GM23338 (cell line): Measurements from ENCODE around the gene FGF22. TPM values are rescaled to one million over a fixed set of nuclear protein-coding genes. Genes with fewer than 3 reads are reported as not detected.

Source experiments
- ATAC-seq: fragments of 200-7000 bp; cut with Tn5 transposase; 3 replicates; pipeline ENCODE4 v1.9.1; 2020
- DNase-seq: peaks from one replicate; pipeline ENCODE4 v3.0.0-alpha.2; 2015; ENCODE audit warnings: low spot score
- H2AFZ ChIP-seq: fragments of 200-600 bp; sonication (generic); 2 replicates; pipeline ENCODE4 v1.8.0; 2016; ENCODE audit warnings: antibody characterized with exemption, mild to moderate bottlenecking, moderate library complexity
- H3F3A ChIP-seq: fragments of 200-600 bp; sonication (generic); replicated peaks from 2 replicates; pipeline ENCODE4 v1.8.0; 2017; ENCODE audit warnings: antibody characterized with exemption, mixed run types, low read depth
- H3K27ac ChIP-seq: fragments of 200-600 bp; sonication (generic); 2 replicates; pipeline ENCODE4 v1.6.1; 2016; ENCODE audit warnings: low read depth
- H3K27me3 ChIP-seq: fragments of 200-600 bp; sonication (generic); 2 replicates; pipeline ENCODE4 v1.8.0; 2016; ENCODE audit warnings: mild to moderate bottlenecking, mixed run types, moderate library complexity; ENCODE audit not compliant: insufficient read depth
- H3K36me3 ChIP-seq: fragments of 200-600 bp; sonication (generic); 2 replicates; pipeline ENCODE4 v1.8.0; 2016; ENCODE audit warnings: mild to moderate bottlenecking; ENCODE audit not compliant: insufficient read depth
- H3K4me1 ChIP-seq: fragments of 200-600 bp; sonication (generic); 2 replicates; pipeline ENCODE4 v1.8.0; 2016; ENCODE audit warnings: mild to moderate bottlenecking, moderate library complexity; ENCODE audit not compliant: insufficient read depth
- H3K4me2 ChIP-seq: fragments of 200-600 bp; sonication (generic); 2 replicates; pipeline ENCODE4 v1.7.1; 2017; ENCODE audit warnings: mixed run types
- H3K4me3 ChIP-seq: fragments of 200-600 bp; sonication (generic); 2 replicates; pipeline ENCODE4 v1.6.1; 2016; ENCODE audit warnings: mixed run types
- H3K79me2 ChIP-seq: fragments of 200-600 bp; sonication (generic); replicated peaks from 2 replicates; pipeline ENCODE4 v1.8.0; 2017; ENCODE audit warnings: mild to moderate bottlenecking; ENCODE audit not compliant: insufficient read depth
- H3K9me2 ChIP-seq: fragments of 200-600 bp; sonication (generic); 2 replicates; pipeline ENCODE4 v1.8.0; 2017; ENCODE audit not compliant: insufficient read depth
- H4K20me1 ChIP-seq: fragments of 200-600 bp; sonication (generic); replicated peaks from 2 replicates; pipeline ENCODE4 v1.8.0; 2017; ENCODE audit warnings: mild to moderate bottlenecking; ENCODE audit not compliant: insufficient read depth
- H3K27ac Mint-ChIP-seq: 2 replicates; pipeline ENCODE4 v1.8.0; 2020; ENCODE audit warnings: inconsistent platforms, mild to moderate bottlenecking, moderate library complexity, mixed read lengths
- H3K27me3 Mint-ChIP-seq: 3 replicates; pipeline ENCODE4 v1.8.0; 2022; ENCODE audit warnings: low read depth, mild to moderate bottlenecking, moderate library complexity, mixed read lengths, inconsistent platforms; ENCODE audit not compliant: insufficient read depth, poor library complexity
- H3K36me3 Mint-ChIP-seq: 3 replicates; pipeline ENCODE4 v1.8.0; 2021; ENCODE audit warnings: low read depth, mild to moderate bottlenecking, inconsistent platforms, moderate library complexity, mixed read lengths
- H3K4me1 Mint-ChIP-seq: 3 replicates; pipeline ENCODE4 v1.8.0; 2020; ENCODE audit warnings: mild to moderate bottlenecking, inconsistent platforms, mixed read lengths
- H3K4me3 Mint-ChIP-seq: 3 replicates; pipeline ENCODE4 v1.8.0; 2021; ENCODE audit warnings: moderate library complexity, mild to moderate bottlenecking, inconsistent platforms, mixed read lengths
- H3K9me3 Mint-ChIP-seq: 3 replicates; pipeline ENCODE4 v1.8.0; 2020; ENCODE audit warnings: moderate library complexity, mild to moderate bottlenecking, inconsistent platforms, mixed read lengths
- CTCF ChIP-seq, 2 experiments: fragments of 200-600 bp in 1 of 2; sonication (generic) in 1 of 2; conservative IDR thresholded peaks; 2 replicates each; pipeline versions ENCODE4 v1.5.1 to v1.6.1; 2016 to 2017; ENCODE audit warnings: antibody characterized with exemption in 2 of 2, low read depth in 2 of 2, mild to moderate bottlenecking in 2 of 2, moderate library complexity in 1 of 2
- EZH2 ChIP-seq: fragments of 200-600 bp; sonication (generic); IDR thresholded peaks from one replicate; pipeline ENCODE4 v1.8.0; 2017; ENCODE audit warnings: antibody characterized with exemption, mild to moderate bottlenecking, low read depth; ENCODE audit not compliant: unreplicated experiment
- EZH2phosphoT487 ChIP-seq: fragments of 200-600 bp; sonication (generic); IDR thresholded peaks from one replicate; pipeline ENCODE4 v1.8.1; 2018; ENCODE audit warnings: antibody characterized with exemption; ENCODE audit not compliant: unreplicated experiment
- JUNB ChIP-seq: IDR thresholded peaks from one replicate; pipeline ENCODE4 v1.6.1; 2016; ENCODE audit warnings: antibody characterized with exemption; ENCODE audit not compliant: unreplicated experiment
- NANOG ChIP-seq: IDR thresholded peaks from 2 replicates; pipeline ENCODE4 v1.6.1; 2016; ENCODE audit warnings: antibody characterized with exemption, borderline replicate concordance
- POLR2AphosphoS5 ChIP-seq: IDR thresholded peaks from 2 replicates; pipeline ENCODE4 v1.6.1; 2016; ENCODE audit warnings: antibody characterized with exemption, low read depth
- ZNF114 ChIP-seq: fragments of 250-450 bp; sonication (Bioruptor Pico); IDR thresholded peaks from 2 replicates; pipeline ENCODE4 v1.5.0; 2020; ENCODE audit warnings: mild to moderate bottlenecking, moderate library complexity
- polyA plus RNA-seq: library from polyadenylated mRNA; unstranded; fragments of >200 nt; fragmentation: Nextera tagmentation; extraction: Ambion mirVana; gene quantifications from 2 replicates; pipeline ENCODE4 v1.2.1, GENCODE V29; 2016
- total RNA-seq: library from RNA; depleted of rRNA; stranded (reverse); fragments of >200 nt; shearing (Covaris generic); gene quantifications from 2 replicates; pipeline ENCODE4 v1.2.3, GENCODE V29; 2014
- TF ChIP-seq, protein P1 (sequence below): IDR thresholded peaks from one replicate; pipeline ENCODE4 v1.6.1; 2018; ENCODE audit warnings: antibody characterized with exemption; ENCODE audit not compliant: unreplicated experiment
- TF ChIP-seq, protein P2 (sequence below): IDR thresholded peaks from 2 replicates; pipeline ENCODE4 v1.6.1; 2016; ENCODE audit warnings: antibody characterized with exemption

The FGF22 gene
- total and polyA plus RNA-seq, 2 experiments from 2014 or later = 1.0 to 2.8 TPM

- Histone ChIP-seq H3K9me2 (no peaks in the 10 kb centered on the region), H3F3A (no peaks in the 10 kb centered on the region), H3K4me3 (no peak overlapping the region), H3K79me2 (no peaks in the 10 kb centered on the region), H3K4me1 (no peaks in the 10 kb centered on the region), H4K20me1 (peaks cover 4% of the 10 kb centered on the region; the same call in 1 of the 2 replicates), H3K36me3 (no peaks in the 10 kb centered on the region), H3K4me2 (no peak overlapping the region), H2AFZ (no peak overlapping the region), H3K27ac (no peak overlapping the region), H3K27me3 (peaks cover 9% of the 10 kb centered on the region)
- Mint-ChIP-seq H3K36me3 (peaks cover 1% of the 10 kb centered on the region; the same call in 2 of the 3 replicates), H3K4me3 (no peak overlapping the region), H3K27me3 (peaks cover 22% of the 10 kb centered on the region), H3K9me3 (peaks cover 17% of the 10 kb centered on the region), H3K4me1 (no peaks in the 10 kb centered on the region), H3K27ac (no peak overlapping the region)
- no peak for ATAC-seq
- TF ChIP-seq, protein P1, sequence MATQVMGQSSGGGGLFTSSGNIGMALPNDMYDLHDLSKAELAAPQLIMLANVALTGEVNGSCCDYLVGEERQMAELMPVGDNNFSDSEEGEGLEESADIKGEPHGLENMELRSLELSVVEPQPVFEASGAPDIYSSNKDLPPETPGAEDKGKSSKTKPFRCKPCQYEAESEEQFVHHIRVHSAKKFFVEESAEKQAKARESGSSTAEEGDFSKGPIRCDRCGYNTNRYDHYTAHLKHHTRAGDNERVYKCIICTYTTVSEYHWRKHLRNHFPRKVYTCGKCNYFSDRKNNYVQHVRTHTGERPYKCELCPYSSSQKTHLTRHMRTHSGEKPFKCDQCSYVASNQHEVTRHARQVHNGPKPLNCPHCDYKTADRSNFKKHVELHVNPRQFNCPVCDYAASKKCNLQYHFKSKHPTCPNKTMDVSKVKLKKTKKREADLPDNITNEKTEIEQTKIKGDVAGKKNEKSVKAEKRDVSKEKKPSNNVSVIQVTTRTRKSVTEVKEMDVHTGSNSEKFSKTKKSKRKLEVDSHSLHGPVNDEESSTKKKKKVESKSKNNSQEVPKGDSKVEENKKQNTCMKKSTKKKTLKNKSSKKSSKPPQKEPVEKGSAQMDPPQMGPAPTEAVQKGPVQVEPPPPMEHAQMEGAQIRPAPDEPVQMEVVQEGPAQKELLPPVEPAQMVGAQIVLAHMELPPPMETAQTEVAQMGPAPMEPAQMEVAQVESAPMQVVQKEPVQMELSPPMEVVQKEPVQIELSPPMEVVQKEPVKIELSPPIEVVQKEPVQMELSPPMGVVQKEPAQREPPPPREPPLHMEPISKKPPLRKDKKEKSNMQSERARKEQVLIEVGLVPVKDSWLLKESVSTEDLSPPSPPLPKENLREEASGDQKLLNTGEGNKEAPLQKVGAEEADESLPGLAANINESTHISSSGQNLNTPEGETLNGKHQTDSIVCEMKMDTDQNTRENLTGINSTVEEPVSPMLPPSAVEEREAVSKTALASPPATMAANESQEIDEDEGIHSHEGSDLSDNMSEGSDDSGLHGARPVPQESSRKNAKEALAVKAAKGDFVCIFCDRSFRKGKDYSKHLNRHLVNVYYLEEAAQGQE = no peak
- TF ChIP-seq, protein P2, sequence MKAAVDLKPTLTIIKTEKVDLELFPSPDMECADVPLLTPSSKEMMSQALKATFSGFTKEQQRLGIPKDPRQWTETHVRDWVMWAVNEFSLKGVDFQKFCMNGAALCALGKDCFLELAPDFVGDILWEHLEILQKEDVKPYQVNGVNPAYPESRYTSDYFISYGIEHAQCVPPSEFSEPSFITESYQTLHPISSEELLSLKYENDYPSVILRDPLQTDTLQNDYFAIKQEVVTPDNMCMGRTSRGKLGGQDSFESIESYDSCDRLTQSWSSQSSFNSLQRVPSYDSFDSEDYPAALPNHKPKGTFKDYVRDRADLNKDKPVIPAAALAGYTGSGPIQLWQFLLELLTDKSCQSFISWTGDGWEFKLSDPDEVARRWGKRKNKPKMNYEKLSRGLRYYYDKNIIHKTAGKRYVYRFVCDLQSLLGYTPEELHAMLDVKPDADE = no peak
- TF ChIP-seq POLR2AphosphoS5 = no peak
- no peak for TF ChIP-seq EZH2phosphoT487
- TF ChIP-seq ZNF114 = no peak
- TF ChIP-seq JUNB = no peak
- no peak for TF ChIP-seq CTCF (conservative IDR thresholded peaks at IDR 0.05; ENCODE audit: low read depth in 2 of 2)
- no peak for TF ChIP-seq NANOG
- no peak for TF ChIP-seq EZH2
- DNase-seq = no peak
These were observed 43.4 kb upstream of the FGF22 start for GRCh38 chr19:596263-596655.
